ES-I3 (cell line): ENCODE results near the gene SLC30A3.

Source experiments
- H3K36me3 ChIP-seq: 2 replicates; pipeline ENCODE4 v1.6.1; 2013; ENCODE audit warnings: mild to moderate bottlenecking, low read length, control low read depth, moderate library complexity; ENCODE audit not compliant: insufficient read depth
- H3K4me1 ChIP-seq: 2 replicates; pipeline ENCODE4 v1.6.1; 2013; ENCODE audit warnings: mild to moderate bottlenecking, control low read depth, low read length; ENCODE audit not compliant: insufficient read depth
- H3K9ac ChIP-seq: 2 replicates; pipeline ENCODE4 v1.6.1; 2013; ENCODE audit warnings: low read depth, mild to moderate bottlenecking, low read length, moderate library complexity
- H3K9me3 ChIP-seq: 2 replicates; pipeline ENCODE4 v1.6.1; 2013; ENCODE audit warnings: mild to moderate bottlenecking, low read length, moderate library complexity; ENCODE audit not compliant: control insufficient read depth, insufficient read depth

Gene SLC30A3

GRCh38 chr2:27241761-27242613 is 20.9 kb downstream of the SLC30A3 start:
- Histone ChIP-seq H3K36me3 (peaks cover 40% of the 10 kb centered on the region), H3K9me3 (no peaks in the 10 kb centered on the region), H3K9ac (no peak overlapping the region)

GRCh38 chr2:27240406-27240805 is 22.4 kb downstream of the SLC30A3 start:
- Histone ChIP-seq H3K36me3 (peaks cover 55% of the 10 kb centered on the region), H3K9ac (no peak overlapping the region), H3K9me3 (no peaks in the 10 kb centered on the region), H3K4me1 (no peaks in the 10 kb centered on the region)

More at GRCh38 chr2:27241761-27242613, 20.9 kb downstream of the SLC30A3 start:
- no peaks in the 10 kb centered on the region for H3K4me1 ChIP-seq

- H3K36me3 ChIP-seq, result peaks cover 61% of the 10 kb centered on the region
- H3K9me3 ChIP-seq, result no peaks in the 10 kb centered on the region
- H3K4me1 ChIP-seq, result no peaks in the 10 kb centered on the region
- no peak overlapping the region for H3K9ac ChIP-seq
These were observed 23.9 kb downstream of the SLC30A3 start for GRCh38 chr2:27238976-27239375.

GRCh38 chr2:27237341-27237945 is 25.4 kb downstream of the SLC30A3 start:
- Histone ChIP-seq H3K4me1 (no peaks in the 10 kb centered on the region), H3K36me3 (peaks cover 60% of the 10 kb centered on the region), H3K9me3 (no peaks in the 10 kb centered on the region), H3K9ac (no peak overlapping the region)

GRCh38 chr2:27236626-27237025 is 26.2 kb downstream of the SLC30A3 start:
- Histone ChIP-seq H3K9me3 (no peaks in the 10 kb centered on the region), H3K36me3 (peaks cover 61% of the 10 kb centered on the region), H3K4me1 (no peaks in the 10 kb centered on the region), H3K9ac (no peak overlapping the region)

- H3K4me1 ChIP-seq, result no peaks in the 10 kb centered on the region
- peaks cover 66% of the 10 kb centered on the region for H3K36me3 ChIP-seq
These were observed 26.7 kb downstream of the SLC30A3 start for GRCh38 chr2:27236136-27236535.

GRCh38 chr2:27233341-27233740 is 29.5 kb downstream of the SLC30A3 start:
- Histone ChIP-seq H3K4me1 (no peaks in the 10 kb centered on the region), H3K9me3 (no peaks in the 10 kb centered on the region), H3K36me3 (peaks cover 47% of the 10 kb centered on the region), H3K9ac (no peak overlapping the region)

More at GRCh38 chr2:27236136-27236535, 26.7 kb downstream of the SLC30A3 start:
- Histone ChIP-seq H3K9ac (no peak overlapping the region), H3K9me3 (no peaks in the 10 kb centered on the region)

- Histone ChIP-seq H3K9me3 (no peaks in the 10 kb centered on the region), H3K36me3 (peaks cover 46% of the 10 kb centered on the region)
These were observed 30.9 kb downstream of the SLC30A3 start for GRCh38 chr2:27231921-27232320.

GRCh38 chr2:27227501-27227900 is 35.3 kb downstream of the SLC30A3 start:
- no peak overlapping the region for H3K9ac ChIP-seq
- no peaks in the 10 kb centered on the region for H3K9me3 ChIP-seq
- H3K4me1 ChIP-seq, result no peaks in the 10 kb centered on the region
- H3K36me3 ChIP-seq, result peaks cover 41% of the 10 kb centered on the region

More at GRCh38 chr2:27231921-27232320, 30.9 kb downstream of the SLC30A3 start:
- no peaks in the 10 kb centered on the region for H3K4me1 ChIP-seq
- H3K9ac ChIP-seq, result no peak overlapping the region

GRCh38 chr2:27225526-27225925 is 37.3 kb downstream of the SLC30A3 start:
- Histone ChIP-seq H3K4me1 (no peaks in the 10 kb centered on the region), H3K36me3 (peaks cover 32% of the 10 kb centered on the region), H3K9me3 (no peaks in the 10 kb centered on the region), H3K9ac (no peak overlapping the region)

- Histone ChIP-seq H3K36me3 (peaks cover 45% of the 10 kb centered on the region), H3K4me1 (0 out of 2 replicates have a peak, but pooled peaks cover 1% of the 10 kb centered on the region), H3K9me3 (no peaks in the 10 kb centered on the region), H3K9ac (no peak overlapping the region)
These were observed 39.4 kb downstream of the SLC30A3 start for GRCh38 chr2:27223416-27223815.

- H3K36me3 ChIP-seq, result peaks cover 47% of the 10 kb centered on the region
- 0 out of 2 replicates have a peak, but pooled peaks cover 7% of the 10 kb centered on the region for H3K4me1 ChIP-seq
- H3K9me3 ChIP-seq, result no peaks in the 10 kb centered on the region
- H3K9ac ChIP-seq, result no peak overlapping the region
These were observed 40.4 kb downstream of the SLC30A3 start for GRCh38 chr2:27222407-27222806.

- Histone ChIP-seq H3K9ac (no peak overlapping the region), H3K36me3 (peaks cover 41% of the 10 kb centered on the region), H3K4me1 (0 out of 2 replicates have a peak, but pooled peaks cover 7% of the 10 kb centered on the region), H3K9me3 (no peaks in the 10 kb centered on the region)
These were observed 41.7 kb downstream of the SLC30A3 start for GRCh38 chr2:27221166-27221565.

GRCh38 chr2:27220091-27220490 is 42.8 kb downstream of the SLC30A3 start:
- Histone ChIP-seq H3K36me3 (peaks cover 44% of the 10 kb centered on the region), H3K9ac (no peak overlapping the region), H3K4me1 (0 out of 2 replicates have a peak, but pooled peaks cover 7% of the 10 kb centered on the region), H3K9me3 (no peaks in the 10 kb centered on the region)

GRCh38 chr2:27219091-27219490 is 43.8 kb downstream of the SLC30A3 start:
- Histone ChIP-seq H3K4me1 (0 out of 2 replicates have a peak, but pooled peaks cover 7% of the 10 kb centered on the region), H3K36me3 (peaks cover 40% of the 10 kb centered on the region), H3K9ac (no peak overlapping the region), H3K9me3 (no peaks in the 10 kb centered on the region)
